HG03575 (cell line): Measurements from ENCODE around the gene ARHGAP15.

Source experiments
- ATAC-seq: cut with Tn5 transposase; IDR thresholded peaks from one replicate; pipeline ENCODE4 v1.9.1; 2021; ENCODE audit not compliant: unreplicated experiment, insufficient number of reproducible peaks, low FRiP score; ENCODE audit errors: extremely low read depth

ARHGAP15 gene

GRCh38 chr2:143564419-143564818, 435.2 kb downstream of the ARHGAP15 start:
- ATAC-seq = peak; percentile 84

- no peak for ATAC-seq
Measured at GRCh38 chr2:143571747-143572146, 442.5 kb downstream of the ARHGAP15 start.

GRCh38 chr2:143572421-143572820, 443.2 kb downstream of the ARHGAP15 start:
- ATAC-seq = no peak

- no peak for ATAC-seq
Measured at GRCh38 chr2:143574069-143574468, 444.9 kb downstream of the ARHGAP15 start.

- no peak for ATAC-seq
Measured at GRCh38 chr2:143575340-143575739, 446.1 kb downstream of the ARHGAP15 start.

GRCh38 chr2:143577489-143577888, 448.3 kb downstream of the ARHGAP15 start:
- ATAC-seq = no peak

- no peak for ATAC-seq
Measured at GRCh38 chr2:143579456-143579855, 450.2 kb downstream of the ARHGAP15 start.

- ATAC-seq = no peak
Measured at GRCh38 chr2:143581134-143581533, 451.9 kb downstream of the ARHGAP15 start.

- no peak for ATAC-seq
Measured at GRCh38 chr2:143582046-143582747, 453.0 kb downstream of the ARHGAP15 start.

- no peak for ATAC-seq
Measured at GRCh38 chr2:143584936-143585335, 455.7 kb downstream of the ARHGAP15 start.

GRCh38 chr2:143586119-143586518, 456.9 kb downstream of the ARHGAP15 start:
- ATAC-seq = no peak

GRCh38 chr2:143588746-143589145, 459.5 kb downstream of the ARHGAP15 start:
- ATAC-seq = no peak

- ATAC-seq = no peak
Measured at GRCh38 chr2:143594161-143594560, 464.9 kb downstream of the ARHGAP15 start.

GRCh38 chr2:143594745-143595144, 465.5 kb downstream of the ARHGAP15 start:
- ATAC-seq = no peak

GRCh38 chr2:143600116-143600515, 470.9 kb downstream of the ARHGAP15 start:
- ATAC-seq = no peak

GRCh38 chr2:143601828-143602227, 472.6 kb downstream of the ARHGAP15 start:
- no peak for ATAC-seq

GRCh38 chr2:143603035-143603655, 473.9 kb downstream of the ARHGAP15 start:
- no peak for ATAC-seq

- ATAC-seq = no peak
Measured at GRCh38 chr2:143603846-143604565, 474.8 kb downstream of the ARHGAP15 start.

GRCh38 chr2:143604566-143604959, 475.3 kb downstream of the ARHGAP15 start:
- ATAC-seq = no peak
